Measurements from ENCODE around the gene AXL. TPM values are rescaled to one million over a fixed set of nuclear protein-coding genes. Genes with fewer than 3 reads are reported as not detected.

The AXL gene
- total and polyA plus RNA-seq, 2 of the 13 experiments (the other 11 are each of a cell fraction or from before 2014, with no cell fraction given), result 0.71 to 5.9 TPM

- Histone ChIP-seq H3K27me3 (ENCODE audit: control insufficient read depth in 1 of 2, insufficient read depth in 2 of 2, low read length in 2 of 2) (no peaks in the 10 kb centered on the region; a peak in 1 of 5 replicates), H3K27ac (ENCODE audit: extremely low read length, insufficient read depth, low read length) (peak overlapping the region; percentile 77), H3K4me2 (ENCODE audit: low read depth, low read length) (peak overlapping the region; percentile 99), H3K79me2 (ENCODE audit: insufficient read depth, low read length) (no peaks in the 10 kb centered on the region), H3K9me3 (ENCODE audit: low read length) (no peaks in the 10 kb centered on the region), H3K36me3 (replicated peaks in 1 of 2; ENCODE audit: control insufficient read depth in 1 of 2, insufficient read depth in 2 of 2, low read length in 2 of 2) (no peaks in the 10 kb centered on the region), H4K20me1 (ENCODE audit: insufficient read depth, low read length) (no peaks in the 10 kb centered on the region), H2AFZ (ENCODE audit: low read length) (no peak overlapping the region), H3K4me3 (replicated peaks in 1 of 3; ENCODE audit: insufficient read depth in 1 of 3, low read depth in 2 of 3, low read length in 3 of 3) (peak overlapping the region; percentile 63 to 80 (median 73); a peak in 5 of 6 replicates), H3K4me1 (ENCODE audit: insufficient read depth, low read length) (peaks cover 77% of the 10 kb centered on the region), H3K9ac (ENCODE audit: insufficient read depth, low read depth, low read length) (peak overlapping the region; percentile 83)
- in situ Hi-C loops (cut with HindIII; ENCODE audit: extremely low pct_ligation_motif_present, low pct_unique_long_range_greater_than_20kb), result loop anchor here (5.0 kb wide), 1 partner anchor 37 kb away; the partner anchor contains the start of gene HNRNPUL1
- TSS peak; percentile 86 for BruUV-seq (replicated peaks)
- ATAC-seq, result peak; percentile 36
- WGBS (ENCODE audit: low lambda C conversion rate), result 62% methylated on average over 26 of the region's 29 CpGs
- FAIRE-seq, result peak; percentile 76
- peak; percentile 91 for DNase-seq (ENCODE audit: low spot score)
- CTCF ChIA-PET (ENCODE audit: low intra/inter-chr PET ratio, low total read pairs), result no interaction called here
- POLR2A ChIA-PET, result interaction anchor here (0.9 to 4.5 kb wide), 16 partner anchors 18 to 214 kb away, joined by 3 to 104 read pairs (median 5); partner anchors contain the start of genes B9D2, DMAC2 and HNRNPUL1
- intact Hi-C loops (cut with micrococcal nuclease; ENCODE audit: unreplicated experiment), result loop anchor here (1.0 kb wide), 1 partner anchor 37 kb away; no protein-coding TSS in a partner anchor
- no peak for TF ChIP-seq RXRA (CRISPR knock-in tag; IDR thresholded peaks at IDR 0.05)
- TF ChIP-seq MZF1 (CRISPR knock-in tag; IDR thresholded peaks at IDR 0.05; ENCODE audit: borderline replicate concordance), result no peak
- no peak for TF ChIP-seq CHD2 (IDR thresholded peaks at IDR 0.05; ENCODE audit: low read depth, low read length)
- TF ChIP-seq SIN3A (IDR thresholded peaks at IDR 0.05; ENCODE audit: borderline replicate concordance, low read depth, low read length), result no peak
- TF ChIP-seq CREB3 (CRISPR knock-in tag; IDR thresholded peaks at IDR 0.05), result no peak
- 0 out of 2 replicates have a peak, but pooled peaks have one; percentile 80 for TF ChIP-seq ZBTB42 (CRISPR knock-in tag; IDR thresholded peaks at IDR 0.05)
- no peak for TF ChIP-seq ZSCAN9 (CRISPR knock-in tag; IDR thresholded peaks at IDR 0.05; ENCODE audit: borderline replicate concordance)
- no peak for TF ChIP-seq ATF3 (CRISPR knock-in tag; IDR thresholded peaks at IDR 0.05)
- TF ChIP-seq ZNF350 (CRISPR knock-in tag; IDR thresholded peaks at IDR 0.05; ENCODE audit: borderline replicate concordance, low read depth), result 0 out of 2 replicates have a peak, but pooled peaks have one; percentile 12
- no peak for TF ChIP-seq ZFYVE20 (CRISPR knock-in tag; IDR thresholded peaks at IDR 0.05; ENCODE audit: borderline replicate concordance, low read depth)
- TF ChIP-seq, protein P1, sequence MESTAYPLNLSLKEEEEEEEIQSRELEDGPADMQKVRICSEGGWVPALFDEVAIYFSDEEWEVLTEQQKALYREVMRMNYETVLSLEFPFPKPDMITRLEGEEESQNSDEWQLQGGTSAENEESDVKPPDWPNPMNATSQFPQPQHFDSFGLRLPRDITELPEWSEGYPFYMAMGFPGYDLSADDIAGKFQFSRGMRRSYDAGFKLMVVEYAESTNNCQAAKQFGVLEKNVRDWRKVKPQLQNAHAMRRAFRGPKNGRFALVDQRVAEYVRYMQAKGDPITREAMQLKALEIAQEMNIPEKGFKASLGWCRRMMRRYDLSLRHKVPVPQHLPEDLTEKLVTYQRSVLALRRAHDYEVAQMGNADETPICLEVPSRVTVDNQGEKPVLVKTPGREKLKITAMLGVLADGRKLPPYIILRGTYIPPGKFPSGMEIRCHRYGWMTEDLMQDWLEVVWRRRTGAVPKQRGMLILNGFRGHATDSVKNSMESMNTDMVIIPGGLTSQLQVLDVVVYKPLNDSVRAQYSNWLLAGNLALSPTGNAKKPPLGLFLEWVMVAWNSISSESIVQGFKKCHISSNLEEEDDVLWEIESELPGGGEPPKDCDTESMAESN (CRISPR knock-in tag; conservative IDR thresholded peaks at IDR 0.05), result no peak
- TF ChIP-seq TBX3 (IDR thresholded peaks at IDR 0.05; ENCODE audit: borderline replicate concordance), result peak; percentile 36; the same call in 1 of the 2 replicates
- TF ChIP-seq, protein P2, sequence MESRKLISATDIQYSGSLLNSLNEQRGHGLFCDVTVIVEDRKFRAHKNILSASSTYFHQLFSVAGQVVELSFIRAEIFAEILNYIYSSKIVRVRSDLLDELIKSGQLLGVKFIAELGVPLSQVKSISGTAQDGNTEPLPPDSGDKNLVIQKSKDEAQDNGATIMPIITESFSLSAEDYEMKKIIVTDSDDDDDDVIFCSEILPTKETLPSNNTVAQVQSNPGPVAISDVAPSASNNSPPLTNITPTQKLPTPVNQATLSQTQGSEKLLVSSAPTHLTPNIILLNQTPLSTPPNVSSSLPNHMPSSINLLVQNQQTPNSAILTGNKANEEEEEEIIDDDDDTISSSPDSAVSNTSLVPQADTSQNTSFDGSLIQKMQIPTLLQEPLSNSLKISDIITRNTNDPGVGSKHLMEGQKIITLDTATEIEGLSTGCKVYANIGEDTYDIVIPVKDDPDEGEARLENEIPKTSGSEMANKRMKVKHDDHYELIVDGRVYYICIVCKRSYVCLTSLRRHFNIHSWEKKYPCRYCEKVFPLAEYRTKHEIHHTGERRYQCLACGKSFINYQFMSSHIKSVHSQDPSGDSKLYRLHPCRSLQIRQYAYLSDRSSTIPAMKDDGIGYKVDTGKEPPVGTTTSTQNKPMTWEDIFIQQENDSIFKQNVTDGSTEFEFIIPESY (CRISPR knock-in tag; IDR thresholded peaks at IDR 0.05), result peak; percentile 8; the same call in 1 of the 2 replicates
- TF ChIP-seq ZBTB7A (CRISPR knock-in tag; IDR thresholded peaks at IDR 0.05), result peak; percentile 53; the same call in 1 of the 2 replicates
- TF ChIP-seq, protein P3, sequence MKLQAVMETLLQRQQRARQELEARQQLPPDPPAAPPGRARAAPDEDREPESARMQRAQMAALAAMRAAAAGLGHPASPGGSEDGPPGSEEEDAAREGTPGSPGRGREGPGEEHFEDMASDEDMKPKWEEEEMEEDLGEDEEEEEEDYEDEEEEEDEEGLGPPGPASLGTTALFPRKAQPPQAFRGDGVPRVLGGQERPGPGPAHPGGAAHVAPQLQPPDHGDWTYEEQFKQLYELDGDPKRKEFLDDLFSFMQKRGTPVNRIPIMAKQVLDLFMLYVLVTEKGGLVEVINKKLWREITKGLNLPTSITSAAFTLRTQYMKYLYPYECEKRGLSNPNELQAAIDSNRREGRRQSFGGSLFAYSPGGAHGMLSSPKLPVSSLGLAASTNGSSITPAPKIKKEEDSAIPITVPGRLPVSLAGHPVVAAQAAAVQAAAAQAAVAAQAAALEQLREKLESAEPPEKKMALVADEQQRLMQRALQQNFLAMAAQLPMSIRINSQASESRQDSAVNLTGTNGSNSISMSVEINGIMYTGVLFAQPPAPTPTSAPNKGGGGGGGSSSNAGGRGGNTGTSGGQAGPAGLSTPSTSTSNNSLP (IDR thresholded peaks at IDR 0.05; ENCODE audit: low read depth, low read length), result peak; percentile 63; the same call in 1 of the 2 replicates
Observed at GRCh38 chr19:41225238-41226052, 6.4 kb downstream of the AXL start.

Measured in HepG2 (cell line).